Pulmonary artery endothelial cell (primary cell): ENCODE results near the gene CNOT2. TPM values are rescaled to one million over a fixed set of nuclear protein-coding genes. Genes with fewer than 3 reads are reported as not detected.

Source experiments
- DNase-seq: peaks from one replicate; pipeline ENCODE4 v3.0.0-alpha.2; 2011; ENCODE audit warnings: low read depth, low spot score
- total RNA-seq: library from RNA; depleted of rRNA; stranded (reverse); fragments of >200 nt; gene quantifications from 2 replicates; pipeline ENCODE4 v1.2.3, GENCODE V29; 2014

Gene CNOT2
- total RNA-seq, 1 donor from 2014 or later = 124 TPM

- DNase-seq = no peak
Observed at GRCh38 chr12:70251226-70251625, 8.0 kb downstream of the CNOT2 start.

DNA sequence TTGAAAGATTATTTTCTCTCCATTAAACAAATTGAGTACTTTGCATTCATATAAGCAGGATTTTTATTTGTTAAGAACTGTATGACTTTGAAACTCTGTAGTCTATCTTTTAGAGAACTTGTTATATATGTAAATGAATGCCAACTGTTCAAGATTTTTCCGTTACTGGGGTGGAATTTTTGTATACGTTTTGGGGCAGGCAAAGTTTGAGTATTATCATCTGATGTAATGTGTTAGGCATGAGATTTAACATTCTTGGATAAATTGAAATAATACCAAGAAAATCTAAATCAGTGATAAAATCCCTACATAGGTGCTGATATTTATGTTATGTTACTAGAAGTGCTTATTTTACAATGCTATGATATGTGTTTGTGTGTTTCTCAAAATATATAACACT lies 8.4 kb downstream of the CNOT2 start:
- no peak for DNase-seq

DNA sequence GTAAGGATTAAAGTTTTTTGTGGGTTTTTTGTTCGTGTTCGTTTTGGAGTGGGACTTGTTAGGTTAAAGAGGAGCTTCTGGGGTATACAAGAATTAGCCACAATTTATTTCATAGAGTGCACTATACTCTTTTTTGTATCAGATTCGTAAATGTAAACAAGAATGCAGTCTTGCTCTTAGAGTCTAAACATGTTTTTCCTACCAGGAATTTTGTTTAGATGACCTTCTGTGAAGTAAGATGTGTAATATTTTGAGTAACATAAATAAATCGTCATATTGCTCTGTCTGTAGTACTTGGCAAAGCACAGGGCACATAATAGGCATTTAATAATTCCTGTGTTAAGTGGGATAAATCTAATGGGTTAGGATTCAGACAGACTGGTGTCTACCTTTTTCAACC lies 9.6 kb downstream of the CNOT2 start:
- no peak for DNase-seq

DNA sequence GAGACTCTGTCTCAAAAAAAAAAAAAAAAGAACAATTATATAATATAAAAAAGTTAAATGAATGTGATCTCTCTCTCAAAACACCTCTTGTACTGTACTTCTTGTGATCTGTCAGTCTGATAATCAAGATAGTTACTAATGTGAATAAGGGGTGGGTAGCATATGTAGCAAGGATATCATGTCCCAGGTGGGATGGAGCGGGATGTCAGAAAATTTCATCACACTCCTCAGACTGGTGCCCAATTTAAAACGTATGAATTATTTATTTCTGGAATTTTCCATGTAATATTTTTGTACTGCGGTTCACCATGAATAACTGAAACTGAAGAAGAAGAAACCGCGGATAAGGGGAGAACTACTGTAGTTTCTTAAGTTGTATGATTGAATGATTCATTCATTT lies 11.0 kb downstream of the CNOT2 start:
- DNase-seq = no peak

DNA sequence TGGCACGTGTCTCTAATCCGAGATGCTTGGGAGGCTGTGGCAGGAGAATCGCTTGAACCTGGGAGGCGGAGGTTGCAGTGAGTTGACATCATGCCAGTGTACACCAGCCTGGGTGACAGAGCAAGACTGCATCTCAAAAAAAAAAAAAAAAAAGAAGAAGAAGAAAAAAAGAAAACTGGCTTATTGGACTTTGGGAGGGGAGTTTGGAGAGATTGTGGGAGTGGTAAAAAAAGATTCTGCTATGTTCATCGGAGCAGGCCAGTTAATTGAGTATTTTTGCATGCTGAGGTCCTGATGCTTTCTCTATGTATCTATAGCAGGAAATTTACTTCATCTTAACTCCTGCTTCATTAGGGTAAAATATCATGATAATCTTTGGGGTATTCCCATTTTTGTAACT lies 11.6 kb downstream of the CNOT2 start:
- DNase-seq = no peak

GRCh38 chr12:70255311-70255710 lies 12.1 kb downstream of the CNOT2 start:
- DNase-seq = no peak

DNA sequence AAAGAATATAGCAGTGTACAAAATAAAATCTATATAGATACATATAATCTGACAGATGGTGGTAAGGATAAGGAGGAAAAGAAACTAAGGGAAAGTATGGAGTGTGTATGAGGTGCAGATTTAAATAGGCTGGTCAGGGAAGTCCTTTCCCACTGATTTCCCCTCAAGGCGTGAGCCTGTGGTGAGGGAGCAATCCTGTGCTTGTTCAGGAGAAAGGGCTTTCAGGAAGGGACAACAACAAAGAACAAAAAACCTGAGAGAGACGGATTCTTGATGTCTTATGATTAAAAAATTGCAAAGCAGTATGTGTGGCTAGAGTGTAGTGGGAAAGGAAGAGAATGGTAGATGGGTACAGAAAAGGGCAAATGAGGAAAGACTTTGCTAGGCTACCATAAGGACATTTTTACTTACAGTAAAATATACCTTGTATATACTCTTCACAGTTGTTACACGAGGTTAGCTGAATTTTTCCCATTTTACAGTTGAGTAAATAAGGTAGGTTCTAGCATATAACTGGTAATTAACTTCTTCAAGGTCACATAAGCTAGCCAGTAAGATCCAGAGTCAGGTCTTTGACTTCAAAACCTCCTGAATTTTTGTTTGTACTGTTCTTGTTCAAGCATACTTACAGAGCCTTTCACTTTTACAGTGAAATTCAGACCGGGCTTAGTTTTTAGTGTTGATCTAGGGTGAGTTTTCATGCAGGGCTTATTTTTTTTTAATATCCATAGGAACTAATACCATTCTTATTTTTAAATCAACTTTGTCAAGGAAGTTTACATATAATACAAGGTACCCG lies 15.6 kb downstream of the CNOT2 start:
- no peak for DNase-seq

- DNase-seq = no peak
Observed at GRCh38 chr12:70260646-70261045, 17.4 kb downstream of the CNOT2 start.

DNA sequence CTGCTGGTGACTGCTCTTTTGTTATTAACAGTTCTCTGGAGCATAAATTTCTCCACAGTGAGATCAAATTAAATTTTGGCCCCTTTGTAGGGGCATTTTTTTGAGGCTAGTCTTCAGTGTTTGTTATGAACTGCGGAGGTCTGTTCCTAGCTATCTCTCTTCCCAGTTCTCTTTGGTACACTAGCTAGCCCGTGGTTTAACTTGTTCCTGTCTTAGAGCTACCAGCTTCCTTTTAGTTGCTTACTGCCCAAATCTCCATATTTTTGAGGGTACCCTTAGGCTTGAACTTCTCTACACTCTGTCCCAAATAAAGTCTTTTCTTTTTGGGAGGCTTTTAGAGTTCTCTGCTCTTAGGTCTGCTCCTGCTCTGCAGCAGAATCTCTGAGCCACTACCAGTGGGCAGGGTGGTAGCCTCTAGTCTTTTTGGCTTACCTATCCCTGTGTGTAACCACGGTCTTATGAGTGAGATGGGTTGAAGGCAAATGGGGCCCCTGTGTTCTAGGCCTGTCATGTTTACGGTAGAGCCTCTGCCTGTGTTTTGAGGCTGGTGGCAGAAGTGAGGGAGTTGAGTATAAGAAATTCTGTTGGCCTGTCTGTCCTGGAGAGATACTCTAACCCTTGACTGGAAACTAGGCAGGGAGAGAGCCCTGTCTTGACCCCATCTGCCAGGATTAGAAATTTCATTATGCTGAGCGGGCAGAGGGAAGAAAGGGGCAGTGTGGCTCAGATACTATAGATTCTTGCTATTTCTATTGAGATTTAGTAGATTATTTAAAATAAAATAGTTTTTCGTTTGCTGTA lies 21.0 kb downstream of the CNOT2 start:
- DNase-seq = no peak

- DNase-seq = no peak
Observed at GRCh38 chr12:70265132-70265531, 21.9 kb downstream of the CNOT2 start.

- DNase-seq = no peak
Observed at GRCh38 chr12:70267550-70267949, 24.3 kb downstream of the CNOT2 start.

DNA sequence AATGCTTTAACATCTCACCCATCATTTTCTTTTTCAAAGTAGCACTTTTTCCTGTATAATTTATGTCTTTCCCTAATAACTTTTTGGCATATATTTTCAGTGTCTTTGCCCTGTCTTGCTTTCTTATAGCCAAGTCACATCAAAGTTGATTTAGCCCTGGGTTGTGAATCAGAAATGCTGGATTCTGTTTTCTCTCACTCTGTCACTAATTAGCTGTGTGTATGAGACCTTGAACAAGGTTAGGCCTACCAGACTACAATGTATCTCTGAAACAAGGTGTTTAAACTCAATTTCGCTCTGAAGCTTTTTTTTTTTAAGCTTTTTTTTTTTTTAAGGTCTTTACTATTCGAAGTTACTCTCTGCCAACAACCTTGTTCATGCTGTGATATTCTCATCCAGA lies 25.7 kb downstream of the CNOT2 start:
- DNase-seq = no peak

DNA sequence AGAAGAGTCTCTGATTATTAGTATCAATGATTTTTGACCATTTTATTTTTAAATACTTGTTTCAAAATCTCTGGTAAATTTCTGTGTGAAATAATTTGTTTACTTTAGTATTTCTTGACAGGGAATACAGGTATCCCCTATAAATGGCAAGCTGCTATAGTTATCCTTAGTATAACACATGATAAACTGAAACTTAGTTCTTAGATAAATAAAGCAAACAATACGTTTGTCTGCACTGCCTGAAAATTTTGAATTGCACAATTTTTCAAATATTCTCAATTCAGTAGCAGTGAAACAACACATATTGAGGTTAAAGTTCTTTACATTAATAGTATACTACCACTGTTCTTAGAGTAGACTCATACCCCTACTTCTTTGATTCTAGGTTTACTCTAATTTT lies 26.9 kb downstream of the CNOT2 start:
- DNase-seq = no peak

GRCh38 chr12:70271025-70271424 lies 27.8 kb downstream of the CNOT2 start:
- DNase-seq = no peak

GRCh38 chr12:70272510-70272909 lies 29.3 kb downstream of the CNOT2 start:
- no peak for DNase-seq

DNA sequence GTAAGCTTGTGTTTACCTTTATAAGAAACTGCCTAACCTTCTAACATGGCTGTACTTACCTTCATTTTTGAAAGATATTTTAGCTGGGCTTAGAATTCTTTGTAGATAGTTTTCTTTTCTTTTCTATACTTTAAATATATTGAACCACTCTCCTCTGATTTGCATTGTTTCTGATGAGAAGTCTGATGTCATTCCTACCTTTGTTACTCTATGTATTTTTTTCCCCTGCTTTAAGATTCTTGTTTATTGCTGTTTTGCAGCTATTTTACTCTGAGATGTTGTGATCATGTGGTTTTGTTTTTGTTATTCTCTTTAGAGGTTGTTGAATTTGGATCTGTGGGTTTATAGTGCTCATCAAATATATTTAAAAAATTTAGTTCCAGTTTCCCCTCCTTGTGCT lies 31.8 kb downstream of the CNOT2 start:
- DNase-seq = no peak

DNA sequence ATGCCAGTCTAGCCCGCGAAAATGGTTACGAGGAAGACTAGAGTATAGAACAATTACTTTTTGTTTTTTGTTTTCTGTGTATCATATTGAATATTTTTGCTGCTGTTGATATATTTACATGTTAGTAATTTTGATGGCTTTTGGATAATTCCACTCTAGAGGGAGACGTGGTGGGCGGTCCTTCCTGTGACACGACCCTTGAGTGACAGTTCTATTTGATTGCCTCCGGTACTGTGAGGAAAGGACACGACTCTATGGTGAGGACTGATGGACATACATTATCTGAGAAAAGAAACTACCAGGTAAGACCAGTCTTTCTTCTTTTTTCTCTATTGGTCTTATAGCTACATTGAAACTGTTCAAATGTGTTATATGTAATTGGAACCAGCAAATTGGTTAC lies 34.7 kb downstream of the CNOT2 start:
- DNase-seq = no peak

GRCh38 chr12:70278945-70279344 lies 35.7 kb downstream of the CNOT2 start:
- no peak for DNase-seq

DNA sequence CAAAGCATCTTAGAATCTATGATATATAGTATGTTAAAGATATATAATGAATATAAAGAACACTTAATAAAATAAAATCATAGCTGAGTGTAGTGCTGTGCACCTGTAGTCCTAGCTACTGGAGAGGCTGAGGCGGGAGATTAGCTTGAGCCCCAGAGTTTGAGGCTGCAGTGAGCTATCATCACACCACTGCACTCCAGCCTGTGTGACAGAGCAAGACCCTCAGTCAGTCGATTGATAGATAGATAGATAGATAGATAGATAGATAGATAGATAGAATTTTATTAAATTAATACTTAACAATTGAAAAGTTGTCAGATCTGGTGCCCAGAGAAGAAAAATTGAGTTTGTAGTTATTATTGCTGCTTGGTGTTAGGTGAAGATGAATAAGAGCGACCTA lies 40.0 kb downstream of the CNOT2 start:
- no peak for DNase-seq

DNA sequence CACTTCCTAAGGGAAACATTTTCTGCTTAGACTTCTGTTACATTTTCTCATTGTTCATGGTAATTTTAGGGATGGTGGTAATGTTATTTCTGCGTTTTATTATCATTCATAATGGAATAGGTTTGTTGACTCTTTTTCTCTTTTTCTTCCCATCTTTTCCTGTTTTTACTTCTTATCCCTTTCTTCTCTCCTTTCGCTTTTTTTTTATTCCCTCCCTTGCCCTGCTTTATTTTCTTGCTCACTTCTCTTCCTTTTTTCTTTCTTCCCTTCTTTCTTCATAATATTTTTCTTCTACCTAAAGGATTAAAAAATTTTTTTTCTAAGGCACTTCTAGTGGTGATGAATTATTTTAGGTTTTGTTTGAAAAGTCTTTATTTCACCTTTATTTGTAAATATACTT lies 45.6 kb downstream of the CNOT2 start:
- no peak for DNase-seq

GRCh38 chr12:70290116-70290515 lies 46.9 kb downstream of the CNOT2 start:
- DNase-seq = no peak

- no peak for DNase-seq
Observed at GRCh38 chr12:70292017-70292776, 49.0 kb downstream of the CNOT2 start.
